HepG2 (cell line): ENCODE data around the gene LYZ. TPM values are rescaled to one million over a fixed set of nuclear protein-coding genes. Genes with fewer than 3 reads are reported as not detected.

Experiments used
- BRCA1 ChIP-seq: sonication (generic); formaldehyde crosslinking; IDR thresholded peaks from 2 replicates; pipeline ENCODE4 v1.4.0; 2020; ENCODE audit warnings: missing genetic modification reagents
- CAMTA2 ChIP-seq: sonication (generic); formaldehyde crosslinking; IDR thresholded peaks from 2 replicates; pipeline ENCODE4 v1.4.0; 2020; ENCODE audit warnings: mild to moderate bottlenecking, missing genetic modification reagents, borderline replicate concordance
- HOXA3 ChIP-seq: sonication (generic); formaldehyde crosslinking; IDR thresholded peaks from 2 replicates; pipeline ENCODE4 v1.5.0; 2020; ENCODE audit warnings: missing genetic modification reagents
- KAT7 ChIP-seq: IDR thresholded peaks from 2 replicates; pipeline ENCODE4 v1.6.1; 2018; ENCODE audit warnings: borderline replicate concordance, missing compliant biosample characterization
- KDM5A ChIP-seq: fragments of 200-600 bp; sonication (generic); IDR thresholded peaks from 2 replicates; pipeline ENCODE4 v1.7.0; 2018; ENCODE audit warnings: antibody characterized with exemption, mild to moderate bottlenecking, low read length, borderline replicate concordance
- MAZ ChIP-seq, 2 experiments: sonication (generic) in 1 of 2; formaldehyde crosslinking in 1 of 2; IDR thresholded peaks; 2 replicates each; pipeline versions ENCODE4 v1.5.0 to v1.6.1; 2012 to 2020; ENCODE audit warnings: low read depth in 2 of 2, mild to moderate bottlenecking in 2 of 2, borderline replicate concordance in 1 of 2, improper control_type of control experiment in 1 of 2, low read length in 1 of 2, missing genetic modification reagents in 1 of 2, moderate library complexity in 1 of 2
- PHB2 ChIP-seq: fragments of 450-650 bp; IDR thresholded peaks from 2 replicates; pipeline ENCODE4 v1.6.1; 2018; ENCODE audit not compliant: partially characterized antibody
- RFX1 ChIP-seq: fragments of 450-650 bp; IDR thresholded peaks from 2 replicates; pipeline ENCODE4 v1.6.1; 2017
- RXRA ChIP-seq: sonication (generic); formaldehyde crosslinking; IDR thresholded peaks from 2 replicates; pipeline ENCODE4 v1.5.1; 2020; ENCODE audit warnings: missing genetic modification reagents
- SKI ChIP-seq: fragments of 450-650 bp; IDR thresholded peaks from one replicate; pipeline ENCODE4 v1.6.1; 2018; ENCODE audit warnings: mild to moderate bottlenecking; ENCODE audit not compliant: partially characterized antibody
- TFAP4 ChIP-seq: sonication (generic); IDR thresholded peaks from 2 replicates; pipeline ENCODE4 v1.6.1; 2016; ENCODE audit warnings: low read depth, borderline replicate concordance
- U2AF2 ChIP-seq: fragments of 200-400 bp; formaldehyde crosslinking; IDR thresholded peaks from 2 replicates; pipeline ENCODE4 v1.6.1; 2017; ENCODE audit warnings: low read depth, mild to moderate bottlenecking, low read length
- ZNF124 ChIP-seq: sonication (generic); formaldehyde crosslinking; IDR thresholded peaks from 2 replicates; pipeline ENCODE4 v1.4.0; 2020; ENCODE audit warnings: missing genetic modification reagents
- ZNF501 ChIP-seq: sonication (generic); formaldehyde crosslinking; IDR thresholded peaks from 2 replicates; pipeline ENCODE4 v1.5.1; 2020; ENCODE audit warnings: mild to moderate bottlenecking, moderate library complexity, missing genetic modification reagents
- ZNF639 ChIP-seq: conservative IDR thresholded peaks from 2 replicates; pipeline ENCODE4 v1.6.1; 2018; ENCODE audit warnings: missing genetic modification reagents
- ZNF776 ChIP-seq: sonication (generic); formaldehyde crosslinking; IDR thresholded peaks from 2 replicates; pipeline ENCODE4 v1.4.0; 2020; ENCODE audit warnings: mild to moderate bottlenecking, missing genetic modification reagents
- polyA plus RNA-seq, 8 experiments: library from polyadenylated mRNA; depleted of rRNA in 3 of 8; stranded (reverse) in 7 of 8; unstranded in 1 of 8; fragments of >200 nt; fragmentation: Illumina TruSeq in 4 of 8; extraction: Trizol in 4 of 8; gene quantifications; 2 replicates each; pipeline versions ENCODE4 v1.2.1 to v1.2.3, GENCODE V29; 2011 to 2016; ENCODE audit warnings: low read depth in 4 of 8, missing spikeins in 1 of 8, mixed read lengths in 1 of 8; ENCODE audit not compliant: insufficient read depth in 1 of 8
- total RNA-seq, 5 experiments: library from RNA; depleted of rRNA; stranded (reverse); fragments of >200 nt; fragmentation: Illumina TruSeq; extraction: Trizol; gene quantifications; 2 replicates each; pipeline ENCODE4 v1.2.3, GENCODE V29; 2016; ENCODE audit warnings: low read depth in 1 of 5

The LYZ gene
- total and polyA plus RNA-seq, 2 of the 13 experiments (the other 11 are each of a cell fraction or from before 2014, with no cell fraction given) = 1,788 to 2,054 TPM

GRCh38 chr12:69359531-69360347, 11.6 kb downstream of the LYZ start, which contains the start of gene YEATS4 (continued):
- TF ChIP-seq ZNF639 (CRISPR knock-in tag) (no peak), HOXA3 (CRISPR knock-in tag) (no peak; the same call in 1 of the 2 replicates), U2AF2 (no peak), MAZ (IDR thresholded peaks at IDR 0.05; ENCODE audit: borderline replicate concordance, low read depth, low read length) (0 out of 2 replicates have a peak, but pooled peaks have one; percentile 32), MAZ (CRISPR knock-in tag; IDR thresholded peaks at IDR 0.05; ENCODE audit: low read depth) (peak; percentile 62; the same call in 1 of the 2 replicates), ZNF501 (peak; percentile 99), KDM5A (peak; percentile 29; the same call in 1 of the 2 replicates), SKI (peak; percentile 26), RXRA (peak; percentile 87), TFAP4 (no peak), KAT7 (peak; percentile 82), ZNF124 (CRISPR knock-in tag) (no peak; the same call in 1 of the 2 replicates), CAMTA2 (0 out of 2 replicates have a peak, but pooled peaks have one; percentile 64), ZNF776 (CRISPR knock-in tag) (peak; percentile 86; the same call in 1 of the 2 replicates), PHB2 (no peak), BRCA1 (CRISPR knock-in tag) (peak; percentile 68; the same call in 1 of the 2 replicates), RFX1 (peak; percentile 63; the same call in 1 of the 2 replicates)
